Vagina (tissue), 2 donors: Measurements from ENCODE around the gene PTPN14. TPM values are rescaled to one million over a fixed set of nuclear protein-coding genes. Genes with fewer than 3 reads are reported as not detected.

Source experiments
- DNase-seq, 2 donors: peaks; one replicate each; pipeline ENCODE4 v3.0.0-alpha.2; 2017; ENCODE audit errors: extremely low spot score in 2 of 2
- H3K27ac ChIP-seq: fragments of 200-600 bp; sonication (generic); one replicate; pipeline ENCODE4 v1.5.1; 2019
- H3K27me3 ChIP-seq: fragments of 200-600 bp; sonication (generic); one replicate; pipeline ENCODE4 v1.5.1; 2019
- H3K36me3 ChIP-seq, 2 donors: fragments of 200-600 bp; sonication (generic); one replicate each; pipeline ENCODE4 v1.5.1; 2017 to 2019
- H3K4me1 ChIP-seq: fragments of 200-600 bp; sonication (generic); one replicate; pipeline ENCODE4 v1.5.1; 2019
- H3K4me3 ChIP-seq, 2 donors: fragments of 200-600 bp; sonication (generic); 1 replicate in 1 of 2; 2 replicates in 1 of 2; pipeline ENCODE4 v1.5.1; 2016 to 2019
- H3K9me3 ChIP-seq: fragments of 200-600 bp; sonication (generic); one replicate; pipeline ENCODE4 v1.5.1; 2019
- CTCF ChIP-seq, 3 experiments: fragments of 450-650 bp in 2 of 3; fragments of 200-600 bp in 1 of 3; sonication (generic) in 1 of 3; IDR thresholded peaks; one replicate each; pipeline ENCODE4 v1.5.1; 2017 to 2019; ENCODE audit warnings: antibody characterized with exemption in 3 of 3, mild to moderate bottlenecking in 2 of 3, moderate library complexity in 2 of 3
- POLR2A ChIP-seq, 2 donors: fragments of 450-650 bp; IDR thresholded peaks; one replicate each; pipeline ENCODE4 v1.6.1; 2017; ENCODE audit warnings: antibody characterized with exemption in 2 of 2, mild to moderate bottlenecking in 2 of 2, moderate library complexity in 2 of 2
- POLR2AphosphoS5 ChIP-seq, 2 donors: sonication (generic); formaldehyde crosslinking; IDR thresholded peaks; one replicate each; pipeline ENCODE4 v1.9.0; 2017; ENCODE audit warnings: antibody characterized with exemption in 2 of 2, mild to moderate bottlenecking in 2 of 2, low read depth in 1 of 2; ENCODE audit not compliant: insufficient read depth in 1 of 2
- intact Hi-C: fragments of 100-400 bp; cut with DNase I; formaldehyde crosslinking; loops from one replicate; pipeline ENCODE4 v1.15.1; 2023
- total RNA-seq: library from RNA; depleted of rRNA; stranded (reverse); fragments of >200 nt; gene quantifications from one replicate; pipeline ENCODE4 v1.2.3, GENCODE V29; 2016

PTPN14 gene
- total RNA-seq, 1 donor from 2014 or later: 24.3 TPM

DNA sequence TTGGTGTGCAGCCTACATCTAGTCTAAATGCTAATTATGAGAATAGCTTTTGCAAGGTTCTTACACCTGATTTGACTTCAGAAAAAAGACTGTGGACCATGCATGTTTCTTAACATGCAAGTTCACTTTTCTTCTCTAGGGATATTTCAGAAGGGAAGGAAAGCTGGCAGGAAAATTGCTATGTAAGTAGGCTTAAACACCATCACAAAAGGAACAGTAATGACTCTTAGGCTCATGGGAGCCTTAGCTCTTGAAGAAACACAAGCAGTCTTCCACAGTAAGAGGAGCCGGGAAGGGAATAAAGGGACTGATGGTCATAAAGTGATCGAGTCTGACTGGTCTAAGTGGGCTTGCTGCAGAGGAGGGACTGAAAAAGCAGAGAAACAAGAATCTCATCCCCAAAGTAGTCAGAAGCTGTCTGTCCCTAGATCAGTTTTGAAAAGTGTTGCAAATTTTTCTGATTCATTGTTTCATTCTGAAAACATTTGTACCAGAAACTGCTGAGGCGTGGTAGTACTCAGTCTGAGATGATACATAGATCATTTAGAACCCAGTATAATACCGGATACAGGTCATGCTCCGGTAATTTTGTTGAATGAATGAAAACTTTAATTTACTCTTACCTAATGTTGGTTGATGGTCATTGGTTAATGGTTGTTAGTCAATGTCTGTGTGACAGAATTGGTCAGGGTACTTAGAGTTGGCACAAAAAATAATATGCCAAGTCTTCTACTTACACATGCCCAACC lies 229.5 kb downstream of the PTPN14 start:
- Histone ChIP-seq H3K27ac (no peak overlapping the region), H3K4me3 (no peak overlapping the region), H3K9me3 (no peaks in the 10 kb centered on the region), H3K4me1 (no peaks in the 10 kb centered on the region), H3K27me3 (no peaks in the 10 kb centered on the region), H3K36me3 (peaks cover 0 to 6% of the 10 kb centered on the region in 2 donors)
- intact Hi-C loops: no loop called here
- no peak for DNase-seq
- TF ChIP-seq POLR2AphosphoS5 (IDR thresholded peaks at IDR 0.05; ENCODE audit: insufficient read depth in 1 of 2, low read depth in 1 of 2): no peak
- TF ChIP-seq CTCF (IDR thresholded peaks at IDR 0.05): no peak
- no peak for TF ChIP-seq POLR2A (IDR thresholded peaks at IDR 0.05)

- DNase-seq: no peak
- H3K4me3 ChIP-seq: no peak overlapping the region
- peaks cover 0 to 6% of the 10 kb centered on the region in 2 donors for H3K36me3 ChIP-seq
- intact Hi-C loops: no loop called here
- no peak for TF ChIP-seq POLR2AphosphoS5 (IDR thresholded peaks at IDR 0.05; ENCODE audit: insufficient read depth in 1 of 2, low read depth in 1 of 2)
- no peak for TF ChIP-seq POLR2A (IDR thresholded peaks at IDR 0.05)
- no peak for TF ChIP-seq CTCF (IDR thresholded peaks at IDR 0.05)
- no peaks in the 10 kb centered on the region for H3K4me1 ChIP-seq
- no peaks in the 10 kb centered on the region for H3K9me3 ChIP-seq
- no peak overlapping the region for H3K27ac ChIP-seq
- no peaks in the 10 kb centered on the region for H3K27me3 ChIP-seq
These were observed 231.5 kb downstream of the PTPN14 start for GRCh38 chr1:214319938-214320337.

GRCh38 chr1:214318956-214319736 lies 232.3 kb downstream of the PTPN14 start:
- DNase-seq: no peak

GRCh38 chr1:214318356-214318755 lies 233.0 kb downstream of the PTPN14 start:
- Histone ChIP-seq H3K27me3 (no peaks in the 10 kb centered on the region), H3K4me3 (no peak overlapping the region), H3K36me3 (peaks cover 0 to 6% of the 10 kb centered on the region in 2 donors), H3K27ac (no peak overlapping the region), H3K4me1 (no peaks in the 10 kb centered on the region), H3K9me3 (no peaks in the 10 kb centered on the region)
- TF ChIP-seq POLR2AphosphoS5 (IDR thresholded peaks at IDR 0.05; ENCODE audit: insufficient read depth in 1 of 2, low read depth in 1 of 2): no peak
- TF ChIP-seq CTCF (IDR thresholded peaks at IDR 0.05): no peak
- no peak for TF ChIP-seq POLR2A (IDR thresholded peaks at IDR 0.05)
- no peak for DNase-seq
- intact Hi-C loops: no loop called here

More at GRCh38 chr1:214318956-214319736, 232.3 kb downstream of the PTPN14 start:
- Histone ChIP-seq H3K36me3 (peaks cover 0 to 6% of the 10 kb centered on the region in 2 donors), H3K9me3 (no peaks in the 10 kb centered on the region), H3K27ac (no peak overlapping the region), H3K4me3 (no peak overlapping the region), H3K27me3 (no peaks in the 10 kb centered on the region), H3K4me1 (no peaks in the 10 kb centered on the region)
- TF ChIP-seq POLR2AphosphoS5 (IDR thresholded peaks at IDR 0.05; ENCODE audit: insufficient read depth in 1 of 2, low read depth in 1 of 2) (no peak), POLR2A (IDR thresholded peaks at IDR 0.05) (no peak)
- intact Hi-C loops: no loop called here

DNA sequence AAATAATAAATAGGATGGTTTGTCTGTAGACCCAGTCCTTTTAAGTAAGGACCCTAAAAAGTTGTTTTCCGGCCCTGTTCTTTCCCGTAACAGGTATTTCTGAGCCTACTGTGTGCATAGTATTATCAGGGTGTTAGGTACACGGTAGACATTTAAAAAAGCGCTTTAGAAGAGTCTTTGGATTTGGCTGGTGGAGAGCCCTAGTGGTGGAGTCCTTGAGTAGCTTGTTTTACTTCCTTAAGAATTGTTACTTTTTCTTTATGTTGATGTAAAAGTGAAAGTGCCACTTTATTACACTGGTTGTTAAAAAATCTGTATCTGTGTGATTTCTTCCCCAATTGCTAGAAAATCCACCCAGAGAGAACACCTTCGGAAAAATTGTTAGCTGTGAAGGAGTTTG lies 233.7 kb downstream of the PTPN14 start:
- intact Hi-C loops: no loop called here
- H3K27ac ChIP-seq: no peak overlapping the region
- peaks cover 0 to 6% of the 10 kb centered on the region in 2 donors for H3K36me3 ChIP-seq
- no peaks in the 10 kb centered on the region for H3K27me3 ChIP-seq
- no peaks in the 10 kb centered on the region for H3K4me1 ChIP-seq
- DNase-seq: no peak
- TF ChIP-seq CTCF (IDR thresholded peaks at IDR 0.05) (no peak), POLR2A (IDR thresholded peaks at IDR 0.05) (no peak), POLR2AphosphoS5 (IDR thresholded peaks at IDR 0.05; ENCODE audit: insufficient read depth in 1 of 2, low read depth in 1 of 2) (no peak)
- no peaks in the 10 kb centered on the region for H3K9me3 ChIP-seq
- no peak overlapping the region for H3K4me3 ChIP-seq
